Activated naive CD8-positive, alpha-beta T cell treated with anti-CD3 and anti-CD28 coated beads, Interleukin-2, amount 50 U/mL, for 24 hours (primary cell): ENCODE data around the gene MT1B.
"Not testable (repeated sequence)": the region's sequence is repeated elsewhere in the genome, so short reads cannot be mapped to it uniquely, and the experiment has no call there.

ENCODE experiments used
- ATAC-seq: fragments of 150-1000 bp; cut with Tn5 transposase; one replicate; pipeline ENCODE4 v1.10.0; 2021
- DNase-seq: peaks from one replicate; pipeline ENCODE4 v3.0.0; 2021
- H3K27ac Mint-ChIP-seq: one replicate; pipeline ENCODE4 v1.8.0; 2021; ENCODE audit warnings: mild to moderate bottlenecking, mixed read lengths
- H3K27me3 Mint-ChIP-seq: one replicate; pipeline ENCODE4 v1.8.0; 2021; ENCODE audit warnings: mixed read lengths
- H3K36me3 Mint-ChIP-seq: one replicate; pipeline ENCODE4 v1.8.0; 2021; ENCODE audit warnings: low read depth, mixed read lengths
- H3K4me1 Mint-ChIP-seq: one replicate; pipeline ENCODE4 v1.8.0; 2021; ENCODE audit warnings: mixed read lengths
- H3K4me3 Mint-ChIP-seq: one replicate; pipeline ENCODE4 v1.8.0; 2021; ENCODE audit warnings: mild to moderate bottlenecking, moderate library complexity, mixed read lengths
- H3K9me3 Mint-ChIP-seq: one replicate; pipeline ENCODE4 v1.8.0; 2021; ENCODE audit warnings: mixed read lengths

MT1B gene

DNA sequence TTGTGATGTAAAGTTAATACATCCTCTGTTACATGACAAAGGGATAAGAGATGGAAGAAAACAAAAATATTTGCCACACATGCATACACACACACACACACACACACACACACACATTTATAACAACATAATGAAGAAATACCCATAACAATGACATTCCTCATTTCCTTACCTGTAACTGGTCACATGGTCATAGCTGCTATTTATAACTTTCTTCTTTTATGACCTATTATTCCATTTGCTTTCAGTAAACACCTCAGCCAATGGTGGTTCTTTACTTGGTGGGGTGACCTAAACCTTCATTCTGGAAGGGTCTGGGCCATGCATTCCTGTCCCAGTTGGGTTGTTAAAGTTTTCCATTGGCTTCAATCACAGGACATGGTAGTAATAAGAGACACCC, 38.0 kb upstream of the MT1B start:
- Mint-ChIP-seq H3K9me3 (no peaks in the 10 kb centered on the region), H3K4me3 (peak overlapping the region; percentile 54), H3K36me3 (peaks cover 2% of the 10 kb centered on the region), H3K4me1 (peaks cover 75% of the 10 kb centered on the region), H3K27me3 (peaks cover 18% of the 10 kb centered on the region), H3K27ac (peak overlapping the region; percentile 94)
- DNase-seq: no peak
- no peak for ATAC-seq

GRCh38 chr16:56614549-56614991, 37.1 kb upstream of the MT1B start:
- peak overlapping the region; percentile 94 for H3K27ac Mint-ChIP-seq
- DNase-seq (peak; percentile 30), ATAC-seq (peak; percentile 71)
- no peaks in the 10 kb centered on the region for H3K36me3 Mint-ChIP-seq
- peak overlapping the region; percentile 54 for H3K4me3 Mint-ChIP-seq
- H3K4me1 Mint-ChIP-seq: peaks cover 71% of the 10 kb centered on the region
- H3K27me3 Mint-ChIP-seq: peaks cover 21% of the 10 kb centered on the region
- H3K9me3 Mint-ChIP-seq: no peaks in the 10 kb centered on the region

DNA sequence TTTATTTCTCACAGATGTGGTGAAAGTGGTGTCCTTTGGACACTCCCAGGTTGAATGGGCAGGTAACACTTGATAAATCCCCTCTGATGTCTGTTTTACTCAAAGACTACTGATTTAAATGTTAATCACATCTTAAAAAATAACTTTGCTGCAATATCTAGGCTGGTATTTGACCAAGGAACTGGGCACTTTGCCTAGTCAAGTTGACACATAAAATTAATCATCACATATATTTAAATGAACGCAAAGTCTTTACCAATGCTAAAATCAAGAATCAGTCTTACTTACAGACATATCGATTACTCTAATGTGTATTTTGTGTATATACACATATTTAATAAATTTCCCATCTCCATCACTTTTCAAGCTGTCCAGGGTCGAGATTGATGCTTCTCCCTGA, 36.3 kb upstream of the MT1B start:
- Mint-ChIP-seq H3K4me1 (peaks cover 63% of the 10 kb centered on the region), H3K27me3 (peaks cover 21% of the 10 kb centered on the region), H3K9me3 (no peaks in the 10 kb centered on the region), H3K36me3 (no peaks in the 10 kb centered on the region), H3K4me3 (no peak overlapping the region), H3K27ac (no peak overlapping the region)
- ATAC-seq: no peak
- DNase-seq: no peak

- Mint-ChIP-seq H3K36me3 (no peaks in the 10 kb centered on the region), H3K27me3 (peaks cover 21% of the 10 kb centered on the region), H3K4me3 (peak overlapping the region; percentile 63), H3K9me3 (no peaks in the 10 kb centered on the region), H3K4me1 (peaks cover 49% of the 10 kb centered on the region), H3K27ac (no peak overlapping the region)
- DNase-seq (no peak), ATAC-seq (no peak)
Observed at GRCh38 chr16:56616608-56617211, 35.0 kb upstream of the MT1B start.

DNA sequence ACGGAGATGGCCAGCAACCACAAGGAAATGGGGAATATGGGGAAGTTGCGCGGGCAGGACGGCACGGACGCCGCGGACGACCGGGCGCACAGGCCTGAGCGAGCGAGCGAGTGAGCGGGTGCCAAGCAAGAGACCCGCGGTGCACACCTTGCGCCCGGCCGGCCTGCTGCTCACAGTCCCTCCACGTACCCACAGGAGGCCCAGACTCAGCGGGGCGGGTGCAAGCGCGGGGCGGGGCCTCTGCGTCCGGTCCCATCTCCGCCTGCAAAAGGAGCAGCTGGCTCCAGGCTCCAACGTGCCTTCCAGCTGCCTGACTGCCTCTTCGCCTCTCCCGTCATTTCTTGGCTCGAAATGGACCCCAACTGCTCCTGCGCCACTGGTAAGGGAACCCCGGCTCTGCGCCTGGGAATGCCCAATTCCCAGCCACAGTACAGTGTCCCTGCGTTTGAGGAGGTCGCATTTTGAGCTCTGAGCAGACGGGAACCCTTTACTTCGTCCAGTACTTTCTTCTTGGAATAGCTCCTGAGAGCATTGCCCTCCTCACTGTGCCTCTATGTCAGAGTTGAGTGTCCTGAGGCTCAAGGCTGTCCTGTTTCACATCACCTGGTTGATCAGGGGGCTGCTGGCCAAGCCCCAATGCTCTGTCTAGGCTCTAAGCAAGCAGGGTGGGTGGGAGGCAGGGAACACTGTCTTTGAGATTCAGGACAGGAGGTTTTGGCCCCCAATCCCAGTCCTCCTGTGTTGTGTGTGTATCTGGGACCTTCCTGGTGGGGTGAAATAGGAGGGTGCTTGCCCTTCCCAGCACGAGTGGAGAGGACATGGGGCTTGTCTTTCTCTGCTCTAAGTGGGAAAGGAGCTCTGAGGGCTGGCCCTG, 34.2 kb upstream of the MT1B start:
- Mint-ChIP-seq H3K4me1 (peaks cover 43% of the 10 kb centered on the region), H3K27me3 (peaks cover 20% of the 10 kb centered on the region), H3K4me3 (peak overlapping the region; percentile 63), H3K36me3 (no peaks in the 10 kb centered on the region), H3K9me3 (no peaks in the 10 kb centered on the region), H3K27ac (no peak overlapping the region)
- DNase-seq (peak; percentile 51), ATAC-seq (peak; percentile 31)

GRCh38 chr16:56618138-56618537, 33.5 kb upstream of the MT1B start:
- Mint-ChIP-seq H3K4me3 (no peak overlapping the region), H3K27ac (no peak overlapping the region), H3K27me3 (peaks cover 19% of the 10 kb centered on the region), H3K36me3 (no peaks in the 10 kb centered on the region), H3K9me3 (no peaks in the 10 kb centered on the region), H3K4me1 (peaks cover 37% of the 10 kb centered on the region)
- DNase-seq: no peak
- no peak for ATAC-seq

GRCh38 chr16:56620339-56620897, 31.3 kb upstream of the MT1B start:
- Mint-ChIP-seq H3K9me3 (no peaks in the 10 kb centered on the region), H3K4me1 (peaks cover 22% of the 10 kb centered on the region), H3K36me3 (no peaks in the 10 kb centered on the region), H3K27ac (no peak overlapping the region), H3K4me3 (no peak overlapping the region), H3K27me3 (peaks cover 27% of the 10 kb centered on the region)
- DNase-seq (no peak), ATAC-seq (no peak)

- DNase-seq, H3K27ac Mint-ChIP-seq, H3K4me3 Mint-ChIP-seq, ATAC-seq, H3K9me3 Mint-ChIP-seq, H3K36me3 Mint-ChIP-seq: not testable (repeated sequence)
- Mint-ChIP-seq H3K27me3 (peaks cover 25% of the 10 kb centered on the region), H3K4me1 (peaks cover 24% of the 10 kb centered on the region)
Observed at GRCh38 chr16:56621665-56622445, 29.8 kb upstream of the MT1B start.

- not testable (repeated sequence) for H3K27ac Mint-ChIP-seq, ATAC-seq, H3K4me3 Mint-ChIP-seq
Observed at GRCh38 chr16:56623184-56623583, 28.5 kb upstream of the MT1B start.

DNA sequence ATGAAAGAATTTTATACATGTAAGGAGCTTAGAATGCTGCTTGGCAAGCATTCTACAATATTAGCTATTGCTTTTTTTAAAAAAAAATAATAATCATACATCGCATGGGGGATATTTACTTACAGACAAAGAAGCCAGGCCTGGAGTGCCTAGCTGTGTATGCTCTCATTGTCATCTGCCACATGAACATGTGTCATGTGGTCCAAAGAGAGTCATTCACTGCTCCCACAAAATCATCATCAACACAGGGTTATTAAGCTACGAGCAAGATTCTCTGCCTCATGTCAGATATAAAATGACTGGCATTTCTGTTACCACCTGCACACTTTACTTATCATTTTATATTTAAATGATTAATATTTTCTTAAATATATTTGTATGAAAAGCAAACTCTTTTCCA, 28.0 kb upstream of the MT1B start:
- DNase-seq (no peak), ATAC-seq (no peak)
- Mint-ChIP-seq H3K4me1 (peaks cover 17% of the 10 kb centered on the region), H3K4me3 (no peak overlapping the region), H3K27ac (no peak overlapping the region), H3K9me3 (no peaks in the 10 kb centered on the region), H3K36me3 (no peaks in the 10 kb centered on the region), H3K27me3 (peaks cover 17% of the 10 kb centered on the region)

More at GRCh38 chr16:56623184-56623583, 28.5 kb upstream of the MT1B start:
- not testable (repeated sequence) for DNase-seq, H3K36me3 Mint-ChIP-seq, H3K9me3 Mint-ChIP-seq
- H3K4me1 Mint-ChIP-seq: peaks cover 17% of the 10 kb centered on the region
- peaks cover 20% of the 10 kb centered on the region for H3K27me3 Mint-ChIP-seq

GRCh38 chr16:56625140-56625942, 26.3 kb upstream of the MT1B start, which contains the start of gene MT1E:
Gene MT1E, plus strand, starts transcription at chr16:56625781. Its CDS starts 71 bp downstream, at chr16:56625852.
- peak within 1 kb of the TSS; percentile 76 for H3K27ac Mint-ChIP-seq
- H3K36me3 Mint-ChIP-seq: no peaks in the 10 kb centered on the region
- H3K27me3 Mint-ChIP-seq: peaks cover 21% of the 10 kb centered on the region
- peak; percentile 44 for DNase-seq
- ATAC-seq: peak; percentile 88
- peak within 1 kb of the TSS; percentile 82 for H3K4me3 Mint-ChIP-seq
- peaks cover 20% of the 10 kb centered on the region for H3K4me1 Mint-ChIP-seq
- no peaks in the 10 kb centered on the region for H3K9me3 Mint-ChIP-seq

GRCh38 chr16:56625943-56626654, 25.6 kb upstream of the MT1B start:
- peaks cover 26% of the 10 kb centered on the region for H3K27me3 Mint-ChIP-seq
- DNase-seq: no peak

GRCh38 chr16:56626685-56627084, 25.0 kb upstream of the MT1B start:
- Mint-ChIP-seq H3K36me3 (no peaks in the 10 kb centered on the region), H3K27ac (no peak overlapping the region), H3K9me3 (no peaks in the 10 kb centered on the region), H3K27me3 (peaks cover 31% of the 10 kb centered on the region), H3K4me1 (peaks cover 21% of the 10 kb centered on the region), H3K4me3 (peak overlapping the region; percentile 82)
- DNase-seq (no peak), ATAC-seq (no peak)

More at GRCh38 chr16:56625943-56626654, 25.6 kb upstream of the MT1B start:
- no peaks in the 10 kb centered on the region for H3K9me3 Mint-ChIP-seq
- peaks cover 20% of the 10 kb centered on the region for H3K4me1 Mint-ChIP-seq
- ATAC-seq: peak; percentile 41
- peak overlapping the region; percentile 47 for H3K27ac Mint-ChIP-seq
- no peaks in the 10 kb centered on the region for H3K36me3 Mint-ChIP-seq
- peak overlapping the region; percentile 82 for H3K4me3 Mint-ChIP-seq
